Fibroblast of the aortic adventitia (primary cell): ENCODE results near the gene TUBGCP4. TPM values are rescaled to one million over a fixed set of nuclear protein-coding genes. Genes with fewer than 3 reads are reported as not detected.

Source experiments
- total RNA-seq: library from RNA; depleted of rRNA; stranded (reverse); fragments of >200 nt; gene quantifications from 2 replicates; pipeline ENCODE4 v1.2.3, GENCODE V29; 2012; ENCODE audit warnings: low replicate concordance

Gene TUBGCP4
- total RNA-seq, 1 donor, result 10.7 TPM

Other genes with a start within 250 kb of the TUBGCP4 start
- 9.6 and 18.5 TPM in 2 replicates for gene TMEM62, start 237.5 kb upstream of the TUBGCP4 start, total RNA-seq
- 44.6 and 61.2 TPM in 2 replicates for gene CCNDBP1, start 185.7 kb upstream of the TUBGCP4 start, total RNA-seq
- not detected in 2 replicates for gene EPB42, start 150.1 kb upstream of the TUBGCP4 start, total RNA-seq
- gene TGM5, start 104.2 kb upstream of the TUBGCP4 start, total RNA-seq, result not detected in 2 replicates
- not detected in 2 replicates for gene TGM7, start 68.8 kb upstream of the TUBGCP4 start, total RNA-seq
- gene LCMT2, start 40.5 kb upstream of the TUBGCP4 start, total RNA-seq, result 1.4 and 10.2 TPM in 2 replicates
- 17.1 and 65.6 TPM in 2 replicates for gene ZSCAN29, start 58 bp upstream of the TUBGCP4 start, total RNA-seq
- 71.9 and 106 TPM in 2 replicates for gene TP53BP1, start 122.1 kb downstream of the TUBGCP4 start, total RNA-seq
- 43.9 and 108 TPM in 2 replicates for gene MAP1A, start 146.5 kb downstream of the TUBGCP4 start, total RNA-seq
- gene PPIP5K1, start 219.1 kb downstream of the TUBGCP4 start, total RNA-seq, result 12.1 and 22.2 TPM in 2 replicates
- not detected in 2 replicates for gene CKMT1B, start 222.9 kb downstream of the TUBGCP4 start, total RNA-seq
- gene STRC, start 247.7 kb downstream of the TUBGCP4 start, total RNA-seq, result 0.09 TPM in 1 of 2 replicates, not detected in the other